GM13977 (cell line): ENCODE measurements around the gene BARX2.
"Not testable (repeated sequence)": the region's sequence is repeated elsewhere in the genome, so short reads cannot be mapped to it uniquely, and the experiment has no call there.

Experiments used
- DNase-seq: peaks from one replicate; pipeline ENCODE4 v3.0.0; 2012; ENCODE audit warnings: low spot score
- in situ Hi-C: fragments of 300-500 bp; cut with MboI; formaldehyde crosslinking; loops from one replicate; pipeline ENCODE4 v1.12.0; 2022; ENCODE audit warnings: low sequenced_read_pairs, low pct_unique_long_range_greater_than_20kb, mixed read lengths, inconsistent platforms; ENCODE audit not compliant: unreplicated experiment
- TF ChIP-seq, protein P1 (sequence below): IDR thresholded peaks from 2 replicates; pipeline ENCODE4 v1.5.1; 2012; ENCODE audit warnings: mild to moderate bottlenecking, control low read depth; ENCODE audit not compliant: insufficient read depth; ENCODE audit errors: extremely low read depth, missing control alignments

BARX2 gene, protein sequence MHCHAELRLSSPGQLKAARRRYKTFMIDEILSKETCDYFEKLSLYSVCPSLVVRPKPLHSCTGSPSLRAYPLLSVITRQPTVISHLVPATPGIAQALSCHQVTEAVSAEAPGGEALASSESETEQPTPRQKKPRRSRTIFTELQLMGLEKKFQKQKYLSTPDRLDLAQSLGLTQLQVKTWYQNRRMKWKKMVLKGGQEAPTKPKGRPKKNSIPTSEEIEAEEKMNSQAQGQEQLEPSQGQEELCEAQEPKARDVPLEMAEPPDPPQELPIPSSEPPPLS

DNA sequence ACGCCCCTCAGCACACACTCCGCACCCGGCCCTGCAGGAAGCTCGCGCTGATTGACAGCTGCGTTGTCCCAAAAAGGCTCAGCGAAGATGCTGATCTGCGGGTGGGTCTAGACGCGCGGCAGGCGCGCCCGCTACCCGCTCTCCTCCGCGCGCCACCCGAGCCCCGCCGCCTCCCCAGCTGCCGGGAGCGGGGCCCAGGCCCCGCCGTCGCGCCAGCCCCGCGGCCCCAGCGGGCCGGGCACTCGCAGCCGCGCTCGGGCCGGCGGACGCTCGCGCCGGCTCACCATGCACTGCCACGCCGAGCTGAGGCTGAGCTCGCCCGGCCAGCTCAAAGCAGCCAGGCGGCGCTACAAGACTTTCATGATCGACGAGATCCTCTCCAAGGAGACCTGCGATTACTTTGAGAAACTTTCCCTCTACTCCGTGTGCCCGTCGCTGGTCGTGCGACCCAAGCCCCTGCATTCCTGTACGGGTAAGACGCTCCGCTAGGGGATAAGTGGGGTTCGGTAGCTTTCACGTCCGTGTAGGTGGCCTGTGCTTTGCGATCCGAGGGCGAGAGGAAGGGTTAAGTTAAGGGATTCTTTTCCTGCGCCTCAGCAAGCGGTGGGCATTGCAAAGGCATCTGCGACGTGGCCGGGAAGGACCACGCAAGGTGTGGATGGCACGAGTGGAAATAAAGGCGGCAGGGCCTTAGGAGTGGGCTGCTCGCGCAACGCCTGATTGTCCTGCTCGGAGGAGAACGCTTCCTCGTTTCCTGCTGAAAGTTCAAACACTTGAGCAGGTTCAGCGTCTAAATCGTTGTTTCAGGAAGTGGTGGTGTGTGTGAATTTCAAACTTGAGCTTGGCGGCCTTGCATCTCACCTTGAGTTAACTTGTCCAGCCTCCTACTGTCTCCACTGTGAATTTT, at the start of gene BARX2:
BARX2 (plus strand) TSS at position 98 of the 907 bp plus-strand sequence; CDS start at position 286, 188 bp downstream.
- in situ Hi-C loops: no loop called here
- peak; percentile 62 for DNase-seq
- TF ChIP-seq, protein P1, sequence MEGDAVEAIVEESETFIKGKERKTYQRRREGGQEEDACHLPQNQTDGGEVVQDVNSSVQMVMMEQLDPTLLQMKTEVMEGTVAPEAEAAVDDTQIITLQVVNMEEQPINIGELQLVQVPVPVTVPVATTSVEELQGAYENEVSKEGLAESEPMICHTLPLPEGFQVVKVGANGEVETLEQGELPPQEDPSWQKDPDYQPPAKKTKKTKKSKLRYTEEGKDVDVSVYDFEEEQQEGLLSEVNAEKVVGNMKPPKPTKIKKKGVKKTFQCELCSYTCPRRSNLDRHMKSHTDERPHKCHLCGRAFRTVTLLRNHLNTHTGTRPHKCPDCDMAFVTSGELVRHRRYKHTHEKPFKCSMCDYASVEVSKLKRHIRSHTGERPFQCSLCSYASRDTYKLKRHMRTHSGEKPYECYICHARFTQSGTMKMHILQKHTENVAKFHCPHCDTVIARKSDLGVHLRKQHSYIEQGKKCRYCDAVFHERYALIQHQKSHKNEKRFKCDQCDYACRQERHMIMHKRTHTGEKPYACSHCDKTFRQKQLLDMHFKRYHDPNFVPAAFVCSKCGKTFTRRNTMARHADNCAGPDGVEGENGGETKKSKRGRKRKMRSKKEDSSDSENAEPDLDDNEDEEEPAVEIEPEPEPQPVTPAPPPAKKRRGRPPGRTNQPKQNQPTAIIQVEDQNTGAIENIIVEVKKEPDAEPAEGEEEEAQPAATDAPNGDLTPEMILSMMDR: peak; percentile 48

DNA sequence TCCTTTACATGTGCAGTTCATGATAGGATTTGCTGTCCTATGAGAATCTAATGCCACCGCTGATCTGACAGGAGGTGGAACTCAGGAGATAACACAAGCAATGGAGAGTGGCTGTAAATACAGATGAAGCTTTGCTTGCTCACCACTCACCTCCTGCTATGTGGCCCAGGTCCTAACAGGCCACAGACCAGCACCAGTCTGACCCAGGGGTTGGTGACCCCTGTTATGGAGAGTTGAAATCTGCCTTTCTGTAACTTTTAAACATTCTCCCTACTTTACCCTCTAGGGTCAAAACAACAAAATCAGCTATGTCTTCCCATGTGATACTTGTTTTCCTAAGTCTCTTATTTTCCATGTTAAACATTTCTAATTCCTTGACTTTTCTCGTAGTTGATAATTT, 48.7 kb upstream of the BARX2 start:
- no peak for DNase-seq
- TF ChIP-seq, protein P1: no peak
- in situ Hi-C loops: no loop called here

DNA sequence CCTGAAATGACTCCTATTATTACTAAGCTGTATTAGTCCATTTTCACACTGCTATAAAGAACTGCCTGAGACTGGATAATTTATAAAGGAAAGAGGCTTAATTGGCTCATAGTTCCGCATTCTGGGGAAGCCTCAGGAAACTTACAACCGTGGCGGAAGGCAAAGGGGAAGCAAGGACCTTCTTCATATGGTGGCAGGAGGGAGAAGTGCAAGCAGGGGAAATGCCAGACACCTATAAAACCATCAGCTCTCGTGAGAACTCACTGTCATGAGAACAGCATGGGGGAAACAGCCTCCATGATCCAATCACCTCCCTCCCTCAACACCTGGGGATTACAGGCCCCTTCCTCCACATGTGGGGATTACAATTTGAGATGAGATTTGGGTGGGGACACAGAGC, 47.9 kb upstream of the BARX2 start:
- not testable (repeated sequence) for DNase-seq

DNA sequence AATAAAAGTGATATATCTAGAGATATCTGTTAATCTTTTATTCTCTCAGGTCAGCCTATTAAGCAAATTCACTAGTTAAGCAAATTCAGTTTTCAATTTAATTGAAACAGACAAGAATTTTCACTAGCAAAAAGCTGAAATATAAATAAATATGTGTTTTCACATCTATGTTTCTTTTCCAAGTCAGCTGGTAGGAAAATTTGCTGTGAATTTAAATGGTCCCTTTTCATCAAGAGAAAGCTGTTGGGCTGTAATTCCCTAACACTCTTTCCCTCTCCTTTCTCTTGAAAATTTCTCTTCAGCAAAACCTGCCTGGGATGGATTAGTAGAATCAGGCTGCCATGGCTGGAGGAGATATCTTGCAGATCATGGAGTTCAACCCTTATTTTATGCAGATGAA, 46.9 kb upstream of the BARX2 start:
- TF ChIP-seq, protein P1: no peak
- DNase-seq: no peak
- in situ Hi-C loops: no loop called here

More for the DNA sequence above, 47.9 kb upstream of the BARX2 start:
- in situ Hi-C loops: not testable (repeated sequence)

DNA sequence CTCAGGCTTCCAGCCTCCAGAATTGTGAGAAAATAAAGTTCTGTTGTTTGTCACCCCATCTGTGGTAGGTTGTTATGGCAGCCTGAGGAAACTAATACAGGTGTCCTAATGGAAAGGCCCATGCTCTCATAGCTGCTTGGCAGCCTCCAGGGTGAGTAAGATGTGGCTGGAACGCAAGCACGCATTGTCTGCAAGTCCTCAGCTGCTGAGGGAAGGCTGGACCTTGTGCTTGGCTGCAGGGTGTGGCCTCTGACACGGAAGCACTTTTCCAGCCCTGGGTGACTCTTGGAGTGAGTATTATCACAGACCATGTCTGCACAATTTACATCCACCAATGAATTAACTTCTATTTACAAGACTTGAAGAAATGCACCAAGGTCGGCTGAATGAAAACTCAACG, 44.4 kb upstream of the BARX2 start:
- in situ Hi-C loops: no loop called here
- TF ChIP-seq, protein P1: no peak
- DNase-seq: no peak

DNA sequence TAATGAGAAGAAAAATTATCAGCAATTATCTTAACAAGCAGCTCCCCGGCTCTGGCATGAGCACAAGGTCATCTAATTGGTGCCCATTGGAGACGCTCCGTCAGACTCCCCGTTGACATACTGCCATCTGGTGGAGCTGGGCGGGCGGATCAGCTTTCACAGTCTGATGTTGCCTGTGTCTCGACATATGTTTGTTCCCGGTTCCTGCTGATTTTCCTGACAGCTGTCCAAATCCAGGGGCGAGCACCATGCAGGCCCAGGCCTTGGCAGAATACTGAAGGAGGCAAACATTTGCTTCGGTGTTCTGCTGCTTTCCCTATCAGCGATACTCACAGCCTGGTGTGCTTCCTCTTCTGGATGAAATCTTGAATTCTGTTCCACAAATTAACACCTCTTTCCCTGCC, 43.8 kb upstream of the BARX2 start:
- TF ChIP-seq, protein P1: peak; percentile 85
- peak; percentile 61 for DNase-seq
- in situ Hi-C loops: no loop called here

DNA sequence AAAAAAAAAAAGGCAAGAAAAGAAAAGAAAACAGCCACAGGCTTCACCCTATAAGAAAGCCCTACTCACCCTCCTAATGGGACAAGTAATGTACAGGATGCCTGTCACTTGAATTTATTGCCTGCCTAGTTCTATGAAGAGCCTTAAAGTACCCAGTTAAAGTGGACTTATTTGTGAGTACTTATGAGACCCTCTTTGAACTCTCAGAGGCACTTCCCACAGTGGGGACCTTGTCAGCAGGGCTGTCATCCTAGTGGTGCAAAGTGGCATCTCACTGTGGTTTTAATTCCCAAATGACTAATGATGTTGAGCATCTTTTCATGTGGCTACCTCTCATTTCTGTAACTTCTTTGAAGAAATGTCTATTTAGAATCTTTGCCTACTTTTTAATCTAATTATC, 41.8 kb upstream of the BARX2 start:
- TF ChIP-seq, protein P1: no peak
- in situ Hi-C loops: no loop called here
- DNase-seq: no peak

DNA sequence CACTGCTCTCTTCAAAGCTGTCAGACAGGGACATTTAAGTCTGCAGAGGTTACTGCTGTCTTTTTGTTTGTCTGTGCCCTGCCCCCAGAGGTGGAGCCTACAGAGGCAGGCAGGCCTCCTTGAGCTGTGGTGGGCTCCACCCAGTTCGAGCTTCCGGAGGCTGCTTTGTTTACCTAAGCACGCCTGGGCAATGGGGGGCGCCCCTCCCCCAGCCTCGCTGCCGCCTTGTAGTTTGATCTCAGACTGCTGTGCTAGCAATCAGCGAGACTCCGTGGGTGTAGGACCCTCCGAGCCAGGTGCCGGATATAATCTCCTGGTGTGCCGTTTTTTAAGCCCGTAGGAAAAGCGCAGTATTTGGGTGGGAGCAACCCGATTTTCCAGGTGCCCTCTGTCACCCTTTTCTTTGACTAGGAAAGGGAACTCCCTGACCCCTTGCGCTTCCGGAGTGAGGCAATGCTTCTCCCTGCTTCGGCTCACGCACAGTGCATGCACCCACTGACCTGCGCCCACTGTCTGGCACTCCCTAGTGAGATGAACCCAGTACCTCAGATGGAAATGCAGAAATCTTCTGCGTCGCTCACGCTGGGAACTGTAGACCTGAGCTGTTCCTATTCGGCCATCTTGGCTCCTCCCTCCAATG, 31.2 kb upstream of the BARX2 start:
- in situ Hi-C loops, DNase-seq: not testable (repeated sequence)
